ENCODE results near the gene RTF1.

RTF1 gene

GRCh38 chr15:41494922-41495735 is 78.2 kb downstream of the RTF1 start:
- H3K4me3 ChIP-seq (ENCODE audit: low read length): no peak overlapping the region; the same call in 1 of the 2 replicates
- no peaks in the 10 kb centered on the region for H3K9me3 ChIP-seq (ENCODE audit: control insufficient read depth, insufficient read depth, low read length)
- no peak for DNase-seq (ENCODE audit: low read depth, low spot score)
- no peaks in the 10 kb centered on the region for H3K36me3 ChIP-seq (ENCODE audit: control insufficient read depth, insufficient read depth, low read length)
- peaks cover 73% of the 10 kb centered on the region for H3K27me3 ChIP-seq (ENCODE audit: control insufficient read depth, insufficient read depth, low read length)
- H3K27ac ChIP-seq (ENCODE audit: low read length): no peak overlapping the region
- peaks cover 6% of the 10 kb centered on the region; the same call in 1 of the 2 replicates for H3K4me1 ChIP-seq (ENCODE audit: control insufficient read depth, insufficient read depth, low read length)
- no CpG with 5 or more reads among the region's 60 CpGs for WGBS (ENCODE audit: insufficient coverage, insufficient read length)

DNA sequence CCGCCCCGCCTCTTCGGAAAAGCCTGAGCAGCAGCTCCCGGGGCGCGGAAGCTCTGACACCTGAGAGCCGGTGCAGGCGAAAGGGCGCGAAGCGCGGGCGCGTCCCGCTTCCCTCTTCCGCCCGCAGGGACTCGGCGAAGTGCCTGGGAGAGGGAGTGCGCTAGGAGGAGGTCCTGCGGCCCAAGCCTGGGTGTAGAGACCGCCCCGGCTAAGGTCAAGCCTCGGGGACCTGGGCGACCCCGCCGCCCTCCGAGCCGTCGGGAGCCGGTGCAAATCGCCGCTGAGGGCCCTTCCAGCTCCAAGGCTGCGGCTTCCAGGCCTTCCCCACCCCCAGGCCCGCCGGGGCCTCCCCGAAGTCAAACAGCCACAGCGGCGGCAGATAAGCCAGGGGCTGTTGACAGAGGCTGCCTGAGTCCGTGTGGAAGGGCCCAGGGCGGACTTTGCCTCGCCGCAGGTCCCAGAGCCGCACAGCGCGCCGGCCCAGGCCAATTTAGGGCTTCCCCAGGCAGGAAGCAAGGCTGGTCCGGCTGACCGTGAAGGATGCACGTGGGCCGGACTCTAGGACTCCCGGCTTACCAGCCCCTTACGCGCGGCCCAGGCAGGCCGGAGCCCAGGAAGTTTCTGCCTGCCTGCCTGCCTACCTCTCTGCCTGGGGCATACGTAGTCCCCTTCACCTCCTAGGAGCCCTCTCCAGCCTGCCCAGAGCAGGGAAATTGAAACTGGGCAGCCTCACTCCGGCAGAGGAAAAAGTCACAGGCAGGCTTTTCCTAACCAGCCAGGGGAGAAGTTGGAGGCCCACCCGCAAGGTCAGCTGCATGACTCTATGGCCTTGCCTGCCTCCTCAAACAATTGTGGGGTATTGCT is 79.1 kb downstream of the RTF1 start:
- no peak for DNase-seq (ENCODE audit: low read depth, low spot score)
- WGBS (ENCODE audit: insufficient coverage, insufficient read length): no CpG with 5 or more reads among the region's 59 CpGs
- H3K9me3 ChIP-seq (ENCODE audit: control insufficient read depth, insufficient read depth, low read length): no peaks in the 10 kb centered on the region
- H3K27ac ChIP-seq (ENCODE audit: low read length): no peak overlapping the region
- peaks cover 6% of the 10 kb centered on the region; the same call in 1 of the 2 replicates for H3K4me1 ChIP-seq (ENCODE audit: control insufficient read depth, insufficient read depth, low read length)
- no peaks in the 10 kb centered on the region for H3K36me3 ChIP-seq (ENCODE audit: control insufficient read depth, insufficient read depth, low read length)
- peak overlapping the region; percentile 15; the same call in 1 of the 2 replicates for H3K4me3 ChIP-seq (ENCODE audit: low read length)
- peaks cover 82% of the 10 kb centered on the region for H3K27me3 ChIP-seq (ENCODE audit: control insufficient read depth, insufficient read depth, low read length)

DNA sequence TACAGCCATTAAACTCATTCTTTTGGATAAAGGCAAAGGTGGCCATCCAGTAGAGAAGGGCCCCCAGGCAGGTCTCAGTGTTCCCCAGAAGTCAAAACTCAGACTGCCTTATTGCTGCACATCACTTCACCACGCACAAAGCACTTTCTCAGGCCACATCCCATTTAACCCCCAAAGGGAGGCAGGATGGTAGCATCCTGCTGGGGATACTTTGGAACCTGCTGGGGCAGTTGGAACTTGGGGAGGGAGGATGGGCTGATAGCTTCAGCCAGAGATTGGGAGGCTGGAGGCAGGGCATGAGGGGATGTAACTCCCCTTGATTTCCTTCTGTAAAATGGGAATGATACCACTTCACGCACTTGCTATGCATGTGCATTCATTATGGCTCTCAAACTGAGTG is 81.8 kb downstream of the RTF1 start:
- Histone ChIP-seq H3K4me1 (ENCODE audit: control insufficient read depth, insufficient read depth, low read length) (peaks cover 7% of the 10 kb centered on the region), H3K27ac (ENCODE audit: low read length) (no peak overlapping the region), H3K36me3 (ENCODE audit: control insufficient read depth, insufficient read depth, low read length) (no peaks in the 10 kb centered on the region), H3K9me3 (ENCODE audit: control insufficient read depth, insufficient read depth, low read length) (no peaks in the 10 kb centered on the region), H3K4me3 (ENCODE audit: low read length) (no peak overlapping the region), H3K27me3 (ENCODE audit: control insufficient read depth, insufficient read depth, low read length) (peaks cover 91% of the 10 kb centered on the region)
- WGBS (ENCODE audit: insufficient coverage, insufficient read length): no CpG with 5 or more reads among the region's 2 CpGs
- no peak for DNase-seq (ENCODE audit: low read depth, low spot score)

GRCh38 chr15:41499109-41499851 is 82.4 kb downstream of the RTF1 start:
- DNase-seq (ENCODE audit: low read depth, low spot score): no peak
- Histone ChIP-seq H3K4me1 (ENCODE audit: control insufficient read depth, insufficient read depth, low read length) (peaks cover 6% of the 10 kb centered on the region), H3K27ac (ENCODE audit: low read length) (no peak overlapping the region), H3K36me3 (ENCODE audit: control insufficient read depth, insufficient read depth, low read length) (no peaks in the 10 kb centered on the region), H3K27me3 (ENCODE audit: control insufficient read depth, insufficient read depth, low read length) (peaks cover 93% of the 10 kb centered on the region), H3K4me3 (ENCODE audit: low read length) (no peak overlapping the region), H3K9me3 (ENCODE audit: control insufficient read depth, insufficient read depth, low read length) (no peaks in the 10 kb centered on the region)
- no CpG with 5 or more reads among the region's 6 CpGs for WGBS (ENCODE audit: insufficient coverage, insufficient read length)

DNA sequence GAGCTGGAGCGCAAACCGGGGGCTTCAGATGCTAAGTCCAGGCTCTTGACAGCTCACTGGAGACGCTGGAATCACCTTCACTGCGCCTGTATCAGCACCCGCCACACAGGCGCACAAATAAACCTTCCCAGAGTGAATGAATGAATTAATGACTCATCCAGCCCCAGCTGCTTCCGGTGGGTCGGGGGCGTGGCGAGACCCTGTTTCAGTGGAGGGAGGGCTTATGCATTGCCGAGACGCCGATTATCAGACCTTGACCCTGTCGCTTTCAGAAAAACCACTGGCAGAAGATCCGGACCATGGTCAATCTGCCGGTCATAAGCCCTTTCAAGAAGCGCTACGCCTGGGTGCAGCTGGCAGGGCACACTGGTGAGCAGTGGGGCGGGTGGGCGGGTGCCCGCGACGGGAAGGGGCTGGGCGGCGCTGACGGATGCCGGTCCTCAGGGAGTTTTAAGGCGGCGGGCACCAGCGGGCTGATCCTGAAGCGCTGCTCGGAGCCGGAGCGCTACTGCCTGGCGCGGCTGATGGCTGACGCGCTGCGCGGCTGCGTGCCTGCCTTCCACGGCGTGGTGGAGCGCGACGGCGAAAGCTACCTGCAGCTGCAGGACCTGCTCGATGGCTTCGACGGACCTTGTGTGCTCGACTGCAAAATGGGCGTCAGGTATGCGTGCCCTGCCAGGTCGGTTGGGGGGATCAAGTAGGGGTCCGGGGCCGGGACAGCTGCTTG is 84.5 kb downstream of the RTF1 start:
- no peak for DNase-seq (ENCODE audit: low read depth, low spot score)
- Histone ChIP-seq H3K27ac (ENCODE audit: low read length) (no peak overlapping the region), H3K4me1 (ENCODE audit: control insufficient read depth, insufficient read depth, low read length) (peaks cover 3% of the 10 kb centered on the region), H3K4me3 (ENCODE audit: low read length) (peak overlapping the region; percentile 8; the same call in 1 of the 2 replicates), H3K27me3 (ENCODE audit: control insufficient read depth, insufficient read depth, low read length) (peaks cover 75% of the 10 kb centered on the region), H3K36me3 (ENCODE audit: control insufficient read depth, insufficient read depth, low read length) (no peaks in the 10 kb centered on the region), H3K9me3 (ENCODE audit: control insufficient read depth, insufficient read depth, low read length) (no peaks in the 10 kb centered on the region)
- no CpG with 5 or more reads among the region's 56 CpGs for WGBS (ENCODE audit: insufficient coverage, insufficient read length)

- no peaks in the 10 kb centered on the region for H3K36me3 ChIP-seq (ENCODE audit: control insufficient read depth, insufficient read depth, low read length)
- peaks cover 3% of the 10 kb centered on the region for H3K4me1 ChIP-seq (ENCODE audit: control insufficient read depth, insufficient read depth, low read length)
- no peak overlapping the region; the same call in 1 of the 2 replicates for H3K4me3 ChIP-seq (ENCODE audit: low read length)
- no CpG with 5 or more reads among the region's 64 CpGs for WGBS (ENCODE audit: insufficient coverage, insufficient read length)
- H3K27me3 ChIP-seq (ENCODE audit: control insufficient read depth, insufficient read depth, low read length): peaks cover 67% of the 10 kb centered on the region
- DNase-seq (ENCODE audit: low read depth, low spot score): no peak
- no peaks in the 10 kb centered on the region for H3K9me3 ChIP-seq (ENCODE audit: control insufficient read depth, insufficient read depth, low read length)
- H3K27ac ChIP-seq (ENCODE audit: low read length): no peak overlapping the region
These were observed 85.3 kb downstream of the RTF1 start for GRCh38 chr15:41501931-41502794.

- DNase-seq (ENCODE audit: low read depth, low spot score): no peak
- Histone ChIP-seq H3K36me3 (ENCODE audit: control insufficient read depth, insufficient read depth, low read length) (no peaks in the 10 kb centered on the region), H3K4me1 (ENCODE audit: control insufficient read depth, insufficient read depth, low read length) (peaks cover 3% of the 10 kb centered on the region), H3K4me3 (ENCODE audit: low read length) (no peak overlapping the region), H3K27me3 (ENCODE audit: control insufficient read depth, insufficient read depth, low read length) (peaks cover 59% of the 10 kb centered on the region), H3K27ac (ENCODE audit: low read length) (no peak overlapping the region), H3K9me3 (ENCODE audit: control insufficient read depth, insufficient read depth, low read length) (no peaks in the 10 kb centered on the region)
- WGBS (ENCODE audit: insufficient coverage, insufficient read length): no CpG with 5 or more reads among the region's 54 CpGs
These were observed 86.1 kb downstream of the RTF1 start for GRCh38 chr15:41502795-41503668.

- no peak overlapping the region for H3K27ac ChIP-seq (ENCODE audit: low read length)
- no CpG with 5 or more reads among the region's 5 CpGs for WGBS (ENCODE audit: insufficient coverage, insufficient read length)
- DNase-seq (ENCODE audit: low read depth, low spot score): no peak
- no peak overlapping the region for H3K4me3 ChIP-seq (ENCODE audit: low read length)
- H3K27me3 ChIP-seq (ENCODE audit: control insufficient read depth, insufficient read depth, low read length): peaks cover 54% of the 10 kb centered on the region
- no peaks in the 10 kb centered on the region for H3K36me3 ChIP-seq (ENCODE audit: control insufficient read depth, insufficient read depth, low read length)
- peaks cover 3% of the 10 kb centered on the region for H3K4me1 ChIP-seq (ENCODE audit: control insufficient read depth, insufficient read depth, low read length)
- H3K9me3 ChIP-seq (ENCODE audit: control insufficient read depth, insufficient read depth, low read length): no peaks in the 10 kb centered on the region
These were observed 86.7 kb downstream of the RTF1 start for GRCh38 chr15:41503669-41504010.
